ENCODE measurements around the gene TENM3.

GRCh38 chr4:182227611-182228010 is 15.6 kb upstream of the TENM3 start:
- TF ChIP-seq CTCF (conservative IDR thresholded peaks at IDR 0.05; ENCODE audit: low read length) (no peak), EZH2phosphoT487 (IDR thresholded peaks at IDR 0.05; ENCODE audit: borderline replicate concordance, low read depth, low read length) (no peak)

All from OCI-LY7 (cell line).